DND-41 (cell line): ENCODE data around the gene HEY2.
"Not testable (repeated sequence)": the region's sequence is repeated elsewhere in the genome, so short reads cannot be mapped to it uniquely, and the experiment has no call there.

Source experiments
- ATAC-seq: fragments of 200-7000 bp; cut with Tn5 transposase; 3 replicates; pipeline ENCODE4 v1.9.1; 2021; ENCODE audit warnings: low read depth; ENCODE audit not compliant: insufficient read depth
- DNase-seq: peaks from one replicate; pipeline ENCODE4 v3.0.0-alpha.2; 2020
- H2AFZ ChIP-seq: 2 replicates; pipeline ENCODE4 v1.6.0; 2012; ENCODE audit warnings: low read depth, low read length
- H3K27ac ChIP-seq: 2 replicates; pipeline ENCODE4 v1.5.1; 2012; ENCODE audit warnings: low read length, inconsistent platforms
- H3K27me3 ChIP-seq: fragments of 200-600 bp; sonication (generic); 2 replicates; pipeline ENCODE4 v1.6.0; 2012; ENCODE audit warnings: low read length, mild to moderate bottlenecking, inconsistent platforms; ENCODE audit not compliant: insufficient read depth, poor library complexity
- H3K36me3 ChIP-seq: 2 replicates; pipeline ENCODE4 v1.5.1; 2012; ENCODE audit warnings: low read length, inconsistent platforms; ENCODE audit not compliant: insufficient read depth
- H3K4me1 ChIP-seq: 2 replicates; pipeline ENCODE4 v1.5.1; 2012; ENCODE audit warnings: mild to moderate bottlenecking, low read length; ENCODE audit not compliant: insufficient read depth
- H3K4me2 ChIP-seq: 2 replicates; pipeline ENCODE4 v1.6.0; 2012; ENCODE audit warnings: mild to moderate bottlenecking, moderate library complexity, low read length, inconsistent platforms; ENCODE audit not compliant: insufficient read depth
- H3K4me3 ChIP-seq, 2 experiments: fragments of 200-600 bp in 1 of 2; shearing (Covaris generic) in 1 of 2; 2 replicates each; pipeline ENCODE4 v1.5.1; 2012 to 2016; ENCODE audit warnings: inconsistent platforms in 2 of 2, low read length in 2 of 2, mild to moderate bottlenecking in 2 of 2, low read depth in 1 of 2, moderate library complexity in 1 of 2
- H3K79me2 ChIP-seq: 2 replicates; pipeline ENCODE4 v1.6.0; 2012; ENCODE audit warnings: low read length, inconsistent platforms; ENCODE audit not compliant: insufficient read depth
- H3K9ac ChIP-seq: 2 replicates; pipeline ENCODE4 v1.6.0; 2012; ENCODE audit warnings: low read depth, mild to moderate bottlenecking, inconsistent platforms, low read length, moderate library complexity
- H3K9me3 ChIP-seq: 2 replicates; pipeline ENCODE4 v1.5.1; 2012; ENCODE audit warnings: low read length, moderate library complexity, mild to moderate bottlenecking, inconsistent platforms; ENCODE audit not compliant: insufficient read depth, severe bottlenecking
- H4K20me1 ChIP-seq: 2 replicates; pipeline ENCODE4 v1.6.0; 2012; ENCODE audit warnings: low read length; ENCODE audit not compliant: insufficient read depth
- CTCF ChIP-seq: IDR thresholded peaks from 2 replicates; pipeline ENCODE4 v1.5.1; 2012; ENCODE audit warnings: borderline replicate concordance, low read length, moderate library complexity, mild to moderate bottlenecking; ENCODE audit not compliant: poor library complexity, severe bottlenecking; ENCODE audit errors: extremely low read depth
- EZH2 ChIP-seq: IDR thresholded peaks from 3 replicates; pipeline ENCODE4 v1.6.1; 2012; ENCODE audit warnings: borderline replicate concordance, low read depth, mild to moderate bottlenecking, moderate library complexity, low read length, inconsistent platforms; ENCODE audit not compliant: severe bottlenecking

The HEY2 gene

GRCh38 chr6:125802943-125803377, 53.5 kb downstream of the HEY2 start:
- DNase-seq (no peak), ATAC-seq (peak; percentile 86)
- H3K9me3 ChIP-seq: no peaks in the 10 kb centered on the region
- no peak overlapping the region for H2AFZ ChIP-seq
- peaks cover 19% of the 10 kb centered on the region for H3K4me1 ChIP-seq
- H4K20me1 ChIP-seq: peaks cover 5% of the 10 kb centered on the region; the same call in 1 of the 2 replicates
- H3K4me3 ChIP-seq: no peak overlapping the region
- peaks cover 29% of the 10 kb centered on the region for H3K79me2 ChIP-seq
- no peak overlapping the region for H3K27ac ChIP-seq
- H3K36me3 ChIP-seq: peaks cover 5% of the 10 kb centered on the region; the same call in 1 of the 2 replicates
- no peak overlapping the region for H3K4me2 ChIP-seq
- no peaks in the 10 kb centered on the region for H3K27me3 ChIP-seq
- TF ChIP-seq EZH2 (no peak), CTCF (no peak)
- H3K9ac ChIP-seq: no peak overlapping the region

- Histone ChIP-seq H4K20me1 (peaks cover 6% of the 10 kb centered on the region; the same call in 1 of the 2 replicates), H3K79me2 (peaks cover 28% of the 10 kb centered on the region), H3K9ac (no peak overlapping the region), H3K4me3 (no peak overlapping the region), H3K27me3 (no peaks in the 10 kb centered on the region), H3K27ac (no peak overlapping the region), H3K36me3 (0 out of 2 replicates have a peak, but pooled peaks cover 3% of the 10 kb centered on the region), H3K9me3 (no peaks in the 10 kb centered on the region), H2AFZ (no peak overlapping the region), H3K4me2 (no peak overlapping the region), H3K4me1 (peaks cover 15% of the 10 kb centered on the region)
- DNase-seq (no peak), ATAC-seq (no peak)
- TF ChIP-seq EZH2 (no peak), CTCF (no peak)
Observed at GRCh38 chr6:125804264-125804663, 54.8 kb downstream of the HEY2 start.

- H4K20me1 ChIP-seq, H2AFZ ChIP-seq, H3K4me3 ChIP-seq, H3K36me3 ChIP-seq, H3K9me3 ChIP-seq, H3K4me2 ChIP-seq, DNase-seq, ATAC-seq, H3K27ac ChIP-seq, H3K9ac ChIP-seq, H3K27me3 ChIP-seq: not testable (repeated sequence)
- Histone ChIP-seq H3K4me1 (peaks cover 15% of the 10 kb centered on the region), H3K79me2 (peaks cover 34% of the 10 kb centered on the region)
Observed at GRCh38 chr6:125804866-125805425, 55.5 kb downstream of the HEY2 start.

- ATAC-seq: no peak
- H3K79me2 ChIP-seq: peaks cover 35% of the 10 kb centered on the region
- H3K4me3 ChIP-seq: no peak overlapping the region
- DNase-seq: no peak
- H3K36me3 ChIP-seq: 0 out of 2 replicates have a peak, but pooled peaks cover 3% of the 10 kb centered on the region
- no peak overlapping the region for H2AFZ ChIP-seq
- peaks cover 10% of the 10 kb centered on the region; the same call in 1 of the 2 replicates for H4K20me1 ChIP-seq
- no peaks in the 10 kb centered on the region for H3K27me3 ChIP-seq
- no peak overlapping the region for H3K9ac ChIP-seq
- H3K4me1 ChIP-seq: peaks cover 15% of the 10 kb centered on the region
- H3K4me2 ChIP-seq: no peak overlapping the region
- no peaks in the 10 kb centered on the region for H3K9me3 ChIP-seq
- no peak overlapping the region for H3K27ac ChIP-seq
- TF ChIP-seq EZH2 (no peak), CTCF (no peak)
Observed at GRCh38 chr6:125806813-125807212, 57.4 kb downstream of the HEY2 start.
